K562 (cell line): ENCODE data around the gene SFPQ. TPM values are rescaled to one million over a fixed set of nuclear protein-coding genes. Genes with fewer than 3 reads are reported as not detected.

Source experiments
- ATAC-seq: fragments of 200-7000 bp; cut with Tn5 transposase; 3 replicates; pipeline ENCODE4 v1.9.1; 2020; ENCODE audit warnings: moderate library complexity
- BruUV-seq: library from RNA; stranded (reverse); fragments of 400-500 nt; replicated peaks from 2 replicates; lab custom pipeline; 2021; lab: Mats Ljungman, UMichigan
- CTCF ChIA-PET: fragments of 300-600 bp; formaldehyde crosslinking; extraction: SDS; loops from one replicate; lab custom pipeline; 2021; ENCODE audit warnings: low intra/inter-chr PET ratio; lab: Yijun Ruan, JAX
- POLR2A ChIA-PET: fragments of 300-600, 350-650 bp; sonication (Branson Sonifier 250); formaldehyde crosslinking; extraction: SDS; loops from one replicate; lab custom pipeline; 2021; ENCODE audit warnings: antibody characterized with exemption, inconsistent platforms; lab: Yijun Ruan, JAX
- DNase-seq, 4 experiments: peaks; one replicate each; pipeline versions ENCODE4 v3.0.0 to v3.0.0-alpha.2; 2011 to 2018; ENCODE audit warnings: low spot score in 3 of 4, mixed read lengths in 3 of 4; ENCODE audit errors: extremely low read depth in 1 of 4
- FAIRE-seq: peaks from 2 replicates; lab custom pipeline; 2011; peaks lifted over from hg19 to GRCh38; lab: Jason Lieb, UNC
- H2AFZ ChIP-seq: 2 replicates; pipeline ENCODE4 v1.6.0; 2011; ENCODE audit warnings: low read depth, low read length, control low read depth, inconsistent platforms
- H3K27ac ChIP-seq: fragments of 200-600 bp; 3 replicates; pipeline ENCODE4 v1.8.0; 2011; ENCODE audit warnings: low read depth, mild to moderate bottlenecking, control low read depth, inconsistent platforms, low read length, moderate library complexity, mixed read lengths; ENCODE audit errors: extremely low read depth
- H3K27me3 ChIP-seq, 2 experiments: fragments of 300-600 bp in 1 of 2; 2 replicates in 1 of 2; 3 replicates in 1 of 2; pipeline versions ENCODE4 v1.6.0 to v1.8.0; 2011; ENCODE audit warnings: inconsistent platforms in 2 of 2, low read length in 2 of 2, mild to moderate bottlenecking in 1 of 2, mixed read lengths in 1 of 2, moderate library complexity in 1 of 2; ENCODE audit not compliant: control insufficient read depth in 2 of 2, insufficient read depth in 2 of 2
- H3K36me3 ChIP-seq: fragments of 300-600 bp; 3 replicates; pipeline ENCODE4 v1.8.0; 2011; ENCODE audit warnings: mild to moderate bottlenecking, low read length, inconsistent platforms; ENCODE audit not compliant: control insufficient read depth, insufficient read depth
- H3K4me1 ChIP-seq, 2 experiments: fragments of 200-600 bp in 1 of 2; replicated peaks in 1 of 2; 2 replicates in 1 of 2; 3 replicates in 1 of 2; pipeline versions ENCODE4 v1.5.1 to v1.8.0; 2011; ENCODE audit warnings: inconsistent platforms in 2 of 2, low read length in 2 of 2, mild to moderate bottlenecking in 1 of 2, mixed read lengths in 1 of 2, moderate library complexity in 1 of 2; ENCODE audit not compliant: control insufficient read depth in 2 of 2, insufficient read depth in 2 of 2
- H3K4me2 ChIP-seq: 2 replicates; pipeline ENCODE4 v1.6.1; 2011; ENCODE audit warnings: low read length, control low read depth, inconsistent platforms, mixed read lengths; ENCODE audit not compliant: insufficient read depth
- H3K4me3 ChIP-seq: fragments of 200-600 bp; sonication (generic), shearing (Covaris generic); 2 replicates; pipeline ENCODE4 v1.5.1; 2016; ENCODE audit warnings: control low read depth, inconsistent platforms
- H3K79me2 ChIP-seq: fragments of 200-600 bp; 3 replicates; pipeline ENCODE4 v1.8.0; 2011; ENCODE audit warnings: low read length, inconsistent platforms; ENCODE audit not compliant: control insufficient read depth, insufficient read depth
- H3K9ac ChIP-seq, 2 experiments: 2 replicates each; pipeline versions ENCODE4 v1.6.0 to v1.6.1; 2011; ENCODE audit warnings: low read depth in 2 of 2, low read length in 2 of 2, control low read depth in 1 of 2, inconsistent platforms in 1 of 2, mild to moderate bottlenecking in 1 of 2, mixed read lengths in 1 of 2; ENCODE audit not compliant: insufficient read depth in 1 of 2
- H3K9me1 ChIP-seq: one replicate; pipeline ENCODE4 v1.6.0; 2011; ENCODE audit warnings: inconsistent platforms, mild to moderate bottlenecking, low read length, moderate library complexity; ENCODE audit not compliant: control insufficient read depth, insufficient read depth
- H3K9me3 ChIP-seq: replicated peaks from 2 replicates; pipeline ENCODE4 v1.5.1; 2011; ENCODE audit warnings: low read depth, low read length, inconsistent platforms; ENCODE audit not compliant: control insufficient read depth, insufficient read depth
- H4K20me1 ChIP-seq: replicated peaks from 2 replicates; pipeline ENCODE4 v1.6.1; 2011; ENCODE audit warnings: low read length, inconsistent platforms, mixed read lengths; ENCODE audit not compliant: control insufficient read depth, insufficient read depth
- KAT2B ChIP-seq: IDR thresholded peaks from one replicate; pipeline ENCODE4 v1.6.1; 2012; ENCODE audit warnings: low read depth, mild to moderate bottlenecking, control low read depth, inconsistent platforms, low read length, moderate library complexity
- NR4A1 ChIP-seq, 2 experiments: fragments of 250-450 bp in 1 of 2; fragments of 450-650 bp in 1 of 2; sonication (Bioruptor Pico) in 1 of 2; IDR thresholded peaks; 2 replicates each; pipeline versions ENCODE4 v1.4.0 to v1.6.1; 2016 to 2020; ENCODE audit warnings: mild to moderate bottlenecking in 2 of 2, missing compliant biosample characterization in 1 of 2, missing genetic modification characterization in 1 of 2, moderate library complexity in 1 of 2
- POLR2AphosphoS5 ChIP-seq: IDR thresholded peaks from 2 replicates; pipeline ENCODE4 v1.6.1; 2011; ENCODE audit warnings: mild to moderate bottlenecking, low read depth, low read length, moderate library complexity; ENCODE audit not compliant: control insufficient read depth, insufficient read depth
- RBFOX2 ChIP-seq: fragments of 200-400 bp; formaldehyde crosslinking; IDR thresholded peaks from 2 replicates; pipeline ENCODE4 v1.6.1; 2017; ENCODE audit warnings: low read depth, mild to moderate bottlenecking, low read length, moderate library complexity
- TCF3 ChIP-seq: sonication (generic); formaldehyde crosslinking; IDR thresholded peaks from 2 replicates; pipeline ENCODE4 v1.4.0; 2020; ENCODE audit warnings: mild to moderate bottlenecking, missing genetic modification reagents
- ZBTB8A ChIP-seq: fragments of 450-650 bp; IDR thresholded peaks from 2 replicates; pipeline ENCODE4 v1.6.1; 2018; ENCODE audit warnings: mild to moderate bottlenecking, moderate library complexity; ENCODE audit not compliant: partially characterized antibody
- WGBS: fragments of 100-300 bp; shearing (Covaris generic); methylation state at CpG from one replicate; pipeline ENCODE4 v1.1.6; 2016; ENCODE audit warnings: low coverage, mixed read lengths; ENCODE audit not compliant: insufficient coverage; ENCODE audit errors: missing lambda C conversion rate; 5-methylcytosine and 5-hydroxymethylcytosine counted together
- in situ Hi-C: fragments of 300-500 bp; cut with MboI; formaldehyde crosslinking; loops from 4 replicates; pipeline ENCODE4 v1.15.0; 2018; ENCODE audit warnings: inconsistent platforms, mixed read lengths
- intact Hi-C: fragments of 100-400 bp; cut with micrococcal nuclease; formaldehyde crosslinking; loops from 2 replicates; pipeline ENCODE4 v1.14.2; 2022
- polyA plus RNA-seq, 8 experiments: library from polyadenylated mRNA; depleted of rRNA in 4 of 8; stranded (reverse) in 5 of 8; unstranded in 3 of 8; fragments of >200 nt; fragmentation: Nextera tagmentation in 2 of 8; fragmentation: Illumina TruSeq in 1 of 8; extraction: Ambion mirVana in 2 of 8; extraction: Trizol in 1 of 8; gene quantifications; 2 replicates each; pipeline versions ENCODE4 v1.2.1 to v1.2.3, GENCODE V29; 2011 to 2014; ENCODE audit warnings: inconsistent platforms in 1 of 8, missing spikeins in 1 of 8
- total RNA-seq, 7 experiments: library from RNA; depleted of rRNA in 6 of 7; stranded (reverse); fragments of >200 nt in 6 of 7; fragmentation: Illumina TruSeq in 2 of 7; extraction: Trizol in 2 of 7; gene quantifications; 2 replicates each; pipeline versions ENCODE4 v1.2.1 to v1.2.3, GENCODE V29; 2011 to 2021; ENCODE audit warnings: low replicate concordance in 1 of 7

Gene SFPQ
- total and polyA plus RNA-seq, 9 of the 15 experiments (the other 6 are each of a cell fraction or from before 2014, with no cell fraction given): 69.7 to 562 (median 399) TPM

GRCh38 chr1:35186239-35186638 lies 6.7 kb downstream of the SFPQ start (continued):
- TF ChIP-seq NR4A1 (CRISPR knock-in tag; IDR thresholded peaks at IDR 0.05): no peak
- TF ChIP-seq NR4A1 (tag; IDR thresholded peaks at IDR 0.05): no peak

DNA sequence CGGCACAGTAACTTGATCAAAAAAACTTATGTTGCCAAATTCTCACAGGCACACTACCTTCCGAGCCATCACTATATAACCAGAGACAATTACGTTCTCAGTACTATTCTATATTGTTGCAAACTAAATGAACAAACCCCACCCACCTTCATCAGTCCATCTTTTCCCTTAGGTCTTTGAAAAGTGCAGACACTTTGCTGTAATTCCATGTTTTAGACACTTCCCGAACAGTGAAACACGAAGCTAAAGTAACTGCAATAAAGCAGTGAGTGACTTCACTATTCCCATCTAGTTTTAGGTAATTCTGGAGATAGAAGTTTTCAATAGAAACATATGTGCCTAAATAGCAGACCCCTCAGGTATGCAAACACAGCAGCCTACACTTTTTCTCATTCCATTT lies 7.7 kb downstream of the SFPQ start:
- peaks cover 14% of the 10 kb centered on the region for H3K9me1 ChIP-seq
- ChIA-PET CTCF (no interaction called here), POLR2A (interaction anchor here (0.7 to 1.6 kb wide), 6 partner anchors 8 to 286 kb away, joined by 3 to 6 read pairs (median 4); partner anchors contain the start of gene ZMYM4)
- H4K20me1 ChIP-seq: peaks cover 56% of the 10 kb centered on the region
- FAIRE-seq (no peak), ATAC-seq (no peak), DNase-seq (no peak)
- BruUV-seq: no TSS peak
- H3K9me3 ChIP-seq: no peaks in the 10 kb centered on the region
- H3K9ac ChIP-seq: no peak overlapping the region
- peaks cover 96% of the 10 kb centered on the region for H3K79me2 ChIP-seq
- no peak overlapping the region for H3K27ac ChIP-seq
- intact Hi-C loops: loop anchor here (10.0 kb wide), 1 partner anchor 150 kb away; the partner anchor contains the start of gene ZMYM6
- in situ Hi-C loops: no loop called here
- H3K27me3 ChIP-seq: no peaks in the 10 kb centered on the region
- 0 out of 2 replicates have a peak, but pooled peaks have one; percentile 6 for TF ChIP-seq POLR2AphosphoS5
- TF ChIP-seq RBFOX2: 0 out of 2 replicates have a peak, but pooled peaks have one; percentile 5
- no peak for TF ChIP-seq TCF3 (CRISPR knock-in tag)
- TF ChIP-seq ZBTB8A: no peak
- no peak for TF ChIP-seq KAT2B
- H3K36me3 ChIP-seq: peaks cover 99% of the 10 kb centered on the region
- H3K4me3 ChIP-seq: no peak overlapping the region
- peaks cover 6 to 27% of the 10 kb centered on the region in 2 experiments; a peak in 4 of 5 replicates for H3K4me1 ChIP-seq
- H3K4me2 ChIP-seq: no peak overlapping the region
- H2AFZ ChIP-seq: no peak overlapping the region
- 88% methylated on average over 5 of the region's 5 CpGs for WGBS
